HL-60/S4 treated with phorbol 12-myristate 13-acetate at 8.2 ng/mL for 4 days and 3 days (cell line): ENCODE results near the gene ARMH3.
"Not testable (repeated sequence)": the region's sequence is repeated elsewhere in the genome, so short reads cannot be mapped to it uniquely, and the experiment has no call there.

ENCODE experiments used
- in situ Hi-C: fragments of 300-500 bp; cut with MboI; formaldehyde crosslinking; loops from 2 replicates; pipeline ENCODE4 v1.15.0; 2022; ENCODE audit warnings: low sequenced_read_pairs

Gene ARMH3

GRCh38 chr10:101993651-101994200 is 62.2 kb downstream of the ARMH3 start:
- in situ Hi-C loops = no loop called here

- in situ Hi-C loops = no loop called here
Observed at GRCh38 chr10:101993221-101993620, 62.8 kb downstream of the ARMH3 start.

- in situ Hi-C loops = no loop called here
Observed at GRCh38 chr10:101987136-101987535, 68.8 kb downstream of the ARMH3 start.

- in situ Hi-C loops = no loop called here
Observed at GRCh38 chr10:101986624-101986971, 69.4 kb downstream of the ARMH3 start.

GRCh38 chr10:101980677-101981076 is 75.3 kb downstream of the ARMH3 start:
- in situ Hi-C loops = not testable (repeated sequence)

GRCh38 chr10:101974091-101974971 is 81.6 kb downstream of the ARMH3 start:
- in situ Hi-C loops = no loop called here

GRCh38 chr10:101972761-101973160 is 83.2 kb downstream of the ARMH3 start:
- in situ Hi-C loops = no loop called here

- in situ Hi-C loops = no loop called here
Observed at GRCh38 chr10:101969412-101969922, 86.5 kb downstream of the ARMH3 start.

GRCh38 chr10:101968940-101969321 is 87.0 kb downstream of the ARMH3 start:
- in situ Hi-C loops = no loop called here

- in situ Hi-C loops = no loop called here
Observed at GRCh38 chr10:101968286-101968939, 87.6 kb downstream of the ARMH3 start.

GRCh38 chr10:101967713-101968112 is 88.3 kb downstream of the ARMH3 start:
- in situ Hi-C loops = no loop called here

GRCh38 chr10:101967119-101967518 is 88.9 kb downstream of the ARMH3 start:
- in situ Hi-C loops = no loop called here

- in situ Hi-C loops = no loop called here
Observed at GRCh38 chr10:101965075-101965765, 90.8 kb downstream of the ARMH3 start.

GRCh38 chr10:101961591-101962498 is 94.1 kb downstream of the ARMH3 start:
- in situ Hi-C loops = no loop called here

- in situ Hi-C loops = no loop called here
Observed at GRCh38 chr10:101960879-101961395, 95.0 kb downstream of the ARMH3 start.

- in situ Hi-C loops = no loop called here
Observed at GRCh38 chr10:101959346-101959916, 96.5 kb downstream of the ARMH3 start.

- in situ Hi-C loops = no loop called here
Observed at GRCh38 chr10:101958691-101959090, 97.3 kb downstream of the ARMH3 start.

GRCh38 chr10:101956898-101957297 is 99.1 kb downstream of the ARMH3 start:
- in situ Hi-C loops = no loop called here

- in situ Hi-C loops = no loop called here
Observed at GRCh38 chr10:101956117-101956516, 99.9 kb downstream of the ARMH3 start.

GRCh38 chr10:101952191-101952590 is 103.8 kb downstream of the ARMH3 start:
- in situ Hi-C loops = no loop called here
